ENCODE data around the gene IMPA2. TPM values are rescaled to one million over a fixed set of nuclear protein-coding genes. Genes with fewer than 3 reads are reported as not detected.

The IMPA2 gene
- total and polyA plus RNA-seq, 2 of the 13 experiments (the other 11 are each of a cell fraction or from before 2014, with no cell fraction given), result 37.8 to 71.8 TPM

DNA sequence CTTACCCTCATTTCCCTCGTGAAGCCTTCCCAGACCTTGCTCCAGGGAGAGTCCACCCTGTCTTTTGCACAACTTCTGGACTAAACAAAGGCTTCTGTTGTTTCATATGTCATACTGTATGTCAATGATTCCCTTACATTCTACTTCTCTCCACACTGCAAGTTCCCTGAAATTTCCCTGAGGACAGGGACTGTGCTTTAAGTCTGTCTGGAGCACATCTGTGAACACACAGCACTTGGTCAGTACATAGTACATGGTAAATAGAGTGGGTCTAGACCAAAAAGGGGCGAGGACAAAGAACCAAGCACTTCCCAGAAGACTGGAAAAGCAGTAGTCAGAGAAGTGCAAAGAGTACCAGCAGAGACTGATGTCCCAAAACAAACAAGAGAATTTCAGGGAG is 23.7 kb upstream of the IMPA2 start (continued):
- TF ChIP-seq, protein P1, sequence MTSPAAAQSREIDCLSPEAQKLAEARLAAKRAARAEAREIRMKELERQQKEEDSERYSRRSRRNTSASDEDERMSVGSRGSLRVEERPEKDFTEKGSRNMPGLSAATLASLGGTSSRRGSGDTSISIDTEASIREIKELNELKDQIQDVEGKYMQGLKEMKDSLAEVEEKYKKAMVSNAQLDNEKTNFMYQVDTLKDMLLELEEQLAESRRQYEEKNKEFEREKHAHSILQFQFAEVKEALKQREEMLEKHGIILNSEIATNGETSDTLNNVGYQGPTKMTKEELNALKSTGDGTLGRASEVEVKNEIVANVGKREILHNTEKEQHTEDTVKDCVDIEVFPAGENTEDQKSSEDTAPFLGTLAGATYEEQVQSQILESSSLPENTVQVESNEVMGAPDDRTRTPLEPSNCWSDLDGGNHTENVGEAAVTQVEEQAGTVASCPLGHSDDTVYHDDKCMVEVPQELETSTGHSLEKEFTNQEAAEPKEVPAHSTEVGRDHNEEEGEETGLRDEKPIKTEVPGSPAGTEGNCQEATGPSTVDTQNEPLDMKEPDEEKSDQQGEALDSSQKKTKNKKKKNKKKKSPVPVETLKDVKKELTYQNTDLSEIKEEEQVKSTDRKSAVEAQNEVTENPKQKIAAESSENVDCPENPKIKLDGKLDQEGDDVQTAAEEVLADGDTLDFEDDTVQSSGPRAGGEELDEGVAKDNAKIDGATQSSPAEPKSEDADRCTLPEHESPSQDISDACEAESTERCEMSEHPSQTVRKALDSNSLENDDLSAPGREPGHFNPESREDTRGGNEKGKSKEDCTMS (CRISPR knock-in tag; conservative IDR thresholded peaks at IDR 0.05), result no peak
- TF ChIP-seq, protein P2, sequence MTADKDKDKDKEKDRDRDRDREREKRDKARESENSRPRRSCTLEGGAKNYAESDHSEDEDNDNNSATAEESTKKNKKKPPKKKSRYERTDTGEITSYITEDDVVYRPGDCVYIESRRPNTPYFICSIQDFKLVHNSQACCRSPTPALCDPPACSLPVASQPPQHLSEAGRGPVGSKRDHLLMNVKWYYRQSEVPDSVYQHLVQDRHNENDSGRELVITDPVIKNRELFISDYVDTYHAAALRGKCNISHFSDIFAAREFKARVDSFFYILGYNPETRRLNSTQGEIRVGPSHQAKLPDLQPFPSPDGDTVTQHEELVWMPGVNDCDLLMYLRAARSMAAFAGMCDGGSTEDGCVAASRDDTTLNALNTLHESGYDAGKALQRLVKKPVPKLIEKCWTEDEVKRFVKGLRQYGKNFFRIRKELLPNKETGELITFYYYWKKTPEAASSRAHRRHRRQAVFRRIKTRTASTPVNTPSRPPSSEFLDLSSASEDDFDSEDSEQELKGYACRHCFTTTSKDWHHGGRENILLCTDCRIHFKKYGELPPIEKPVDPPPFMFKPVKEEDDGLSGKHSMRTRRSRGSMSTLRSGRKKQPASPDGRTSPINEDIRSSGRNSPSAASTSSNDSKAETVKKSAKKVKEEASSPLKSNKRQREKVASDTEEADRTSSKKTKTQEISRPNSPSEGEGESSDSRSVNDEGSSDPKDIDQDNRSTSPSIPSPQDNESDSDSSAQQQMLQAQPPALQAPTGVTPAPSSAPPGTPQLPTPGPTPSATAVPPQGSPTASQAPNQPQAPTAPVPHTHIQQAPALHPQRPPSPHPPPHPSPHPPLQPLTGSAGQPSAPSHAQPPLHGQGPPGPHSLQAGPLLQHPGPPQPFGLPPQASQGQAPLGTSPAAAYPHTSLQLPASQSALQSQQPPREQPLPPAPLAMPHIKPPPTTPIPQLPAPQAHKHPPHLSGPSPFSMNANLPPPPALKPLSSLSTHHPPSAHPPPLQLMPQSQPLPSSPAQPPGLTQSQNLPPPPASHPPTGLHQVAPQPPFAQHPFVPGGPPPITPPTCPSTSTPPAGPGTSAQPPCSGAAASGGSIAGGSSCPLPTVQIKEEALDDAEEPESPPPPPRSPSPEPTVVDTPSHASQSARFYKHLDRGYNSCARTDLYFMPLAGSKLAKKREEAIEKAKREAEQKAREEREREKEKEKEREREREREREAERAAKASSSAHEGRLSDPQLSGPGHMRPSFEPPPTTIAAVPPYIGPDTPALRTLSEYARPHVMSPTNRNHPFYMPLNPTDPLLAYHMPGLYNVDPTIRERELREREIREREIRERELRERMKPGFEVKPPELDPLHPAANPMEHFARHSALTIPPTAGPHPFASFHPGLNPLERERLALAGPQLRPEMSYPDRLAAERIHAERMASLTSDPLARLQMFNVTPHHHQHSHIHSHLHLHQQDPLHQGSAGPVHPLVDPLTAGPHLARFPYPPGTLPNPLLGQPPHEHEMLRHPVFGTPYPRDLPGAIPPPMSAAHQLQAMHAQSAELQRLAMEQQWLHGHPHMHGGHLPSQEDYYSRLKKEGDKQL (CRISPR knock-in tag; IDR thresholded peaks at IDR 0.05; ENCODE audit: low read depth), result no peak
- TF ChIP-seq FOXP1 (IDR thresholded peaks at IDR 0.05), result no peak
- TF ChIP-seq FOXP1 (CRISPR knock-in tag; IDR thresholded peaks at IDR 0.05), result 0 out of 2 replicates have a peak, but pooled peaks have one; percentile 8
- no peak for TF ChIP-seq ZNF317 (CRISPR knock-in tag; IDR thresholded peaks at IDR 0.05)
- no peak for TF ChIP-seq TBX2 (CRISPR knock-in tag; IDR thresholded peaks at IDR 0.05; ENCODE audit: borderline replicate concordance)
- TF ChIP-seq, protein P3, sequence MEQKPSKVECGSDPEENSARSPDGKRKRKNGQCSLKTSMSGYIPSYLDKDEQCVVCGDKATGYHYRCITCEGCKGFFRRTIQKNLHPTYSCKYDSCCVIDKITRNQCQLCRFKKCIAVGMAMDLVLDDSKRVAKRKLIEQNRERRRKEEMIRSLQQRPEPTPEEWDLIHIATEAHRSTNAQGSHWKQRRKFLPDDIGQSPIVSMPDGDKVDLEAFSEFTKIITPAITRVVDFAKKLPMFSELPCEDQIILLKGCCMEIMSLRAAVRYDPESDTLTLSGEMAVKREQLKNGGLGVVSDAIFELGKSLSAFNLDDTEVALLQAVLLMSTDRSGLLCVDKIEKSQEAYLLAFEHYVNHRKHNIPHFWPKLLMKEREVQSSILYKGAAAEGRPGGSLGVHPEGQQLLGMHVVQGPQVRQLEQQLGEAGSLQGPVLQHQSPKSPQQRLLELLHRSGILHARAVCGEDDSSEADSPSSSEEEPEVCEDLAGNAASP (CRISPR knock-in tag; IDR thresholded peaks at IDR 0.05; ENCODE audit: borderline replicate concordance), result 0 out of 2 replicates have a peak, but pooled peaks have one; percentile 27
- TF ChIP-seq SKI (IDR thresholded peaks at IDR 0.05; ENCODE audit: partially characterized antibody), result peak; percentile 74
- no peak for TF ChIP-seq ZFP1 (CRISPR knock-in tag; IDR thresholded peaks at IDR 0.05)
- TF ChIP-seq ZNF430 (CRISPR knock-in tag; IDR thresholded peaks at IDR 0.05), result no peak
- TF ChIP-seq, protein P4, sequence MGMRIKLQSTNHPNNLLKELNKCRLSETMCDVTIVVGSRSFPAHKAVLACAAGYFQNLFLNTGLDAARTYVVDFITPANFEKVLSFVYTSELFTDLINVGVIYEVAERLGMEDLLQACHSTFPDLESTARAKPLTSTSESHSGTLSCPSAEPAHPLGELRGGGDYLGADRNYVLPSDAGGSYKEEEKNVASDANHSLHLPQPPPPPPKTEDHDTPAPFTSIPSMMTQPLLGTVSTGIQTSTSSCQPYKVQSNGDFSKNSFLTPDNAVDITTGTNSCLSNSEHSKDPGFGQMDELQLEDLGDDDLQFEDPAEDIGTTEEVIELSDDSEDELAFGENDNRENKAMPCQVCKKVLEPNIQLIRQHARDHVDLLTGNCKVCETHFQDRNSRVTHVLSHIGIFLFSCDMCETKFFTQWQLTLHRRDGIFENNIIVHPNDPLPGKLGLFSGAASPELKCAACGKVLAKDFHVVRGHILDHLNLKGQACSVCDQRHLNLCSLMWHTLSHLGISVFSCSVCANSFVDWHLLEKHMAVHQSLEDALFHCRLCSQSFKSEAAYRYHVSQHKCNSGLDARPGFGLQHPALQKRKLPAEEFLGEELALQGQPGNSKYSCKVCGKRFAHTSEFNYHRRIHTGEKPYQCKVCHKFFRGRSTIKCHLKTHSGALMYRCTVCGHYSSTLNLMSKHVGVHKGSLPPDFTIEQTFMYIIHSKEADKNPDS (CRISPR knock-in tag; IDR thresholded peaks at IDR 0.05), result no peak
- TF ChIP-seq ZNF124 (CRISPR knock-in tag; IDR thresholded peaks at IDR 0.05), result no peak
- peak; percentile 49 for TF ChIP-seq ZMYM3 (CRISPR knock-in tag; IDR thresholded peaks at IDR 0.05)
- TF ChIP-seq, protein P5, sequence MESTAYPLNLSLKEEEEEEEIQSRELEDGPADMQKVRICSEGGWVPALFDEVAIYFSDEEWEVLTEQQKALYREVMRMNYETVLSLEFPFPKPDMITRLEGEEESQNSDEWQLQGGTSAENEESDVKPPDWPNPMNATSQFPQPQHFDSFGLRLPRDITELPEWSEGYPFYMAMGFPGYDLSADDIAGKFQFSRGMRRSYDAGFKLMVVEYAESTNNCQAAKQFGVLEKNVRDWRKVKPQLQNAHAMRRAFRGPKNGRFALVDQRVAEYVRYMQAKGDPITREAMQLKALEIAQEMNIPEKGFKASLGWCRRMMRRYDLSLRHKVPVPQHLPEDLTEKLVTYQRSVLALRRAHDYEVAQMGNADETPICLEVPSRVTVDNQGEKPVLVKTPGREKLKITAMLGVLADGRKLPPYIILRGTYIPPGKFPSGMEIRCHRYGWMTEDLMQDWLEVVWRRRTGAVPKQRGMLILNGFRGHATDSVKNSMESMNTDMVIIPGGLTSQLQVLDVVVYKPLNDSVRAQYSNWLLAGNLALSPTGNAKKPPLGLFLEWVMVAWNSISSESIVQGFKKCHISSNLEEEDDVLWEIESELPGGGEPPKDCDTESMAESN (CRISPR knock-in tag; conservative IDR thresholded peaks at IDR 0.05), result no peak
- TF ChIP-seq RELA (CRISPR knock-in tag; IDR thresholded peaks at IDR 0.05), result no peak
- TF ChIP-seq ZNF605 (CRISPR knock-in tag; IDR thresholded peaks at IDR 0.05), result no peak
- TF ChIP-seq POLR2A (IDR thresholded peaks at IDR 0.05; ENCODE audit: insufficient read depth in 1 of 2, low read depth in 2 of 2, low read length in 2 of 2), result no peak
- no peak for TF ChIP-seq ZNF674 (CRISPR knock-in tag; IDR thresholded peaks at IDR 0.05; ENCODE audit: low read depth)

Data from HepG2 (cell line).